ENCODE data around the gene NPS. TPM values are rescaled to one million over a fixed set of nuclear protein-coding genes. Genes with fewer than 3 reads are reported as not detected.

Gene NPS
- total RNA-seq, 8 experiments from 2014 or later: not detected

GRCh38 chr10:127534074-127534473 is 15.0 kb upstream of the NPS start:
- no peaks in the 10 kb centered on the region for H3K4me1 ChIP-seq (replicated peaks in 1 of 2)
- no peak for ATAC-seq (replicated peaks in 6 of 8)
- no peak overlapping the region for H3K4me3 ChIP-seq
- in situ Hi-C loops (cut with MboI; ENCODE audit: low pct_unique_long_range_greater_than_20kb in 2 of 9, low sequenced_read_pairs in 9 of 9, unreplicated experiment in 9 of 9): no loop called here
- no peak overlapping the region for H3K27ac ChIP-seq
- 24 to 94% (median 83%) methylated on average over 1 to 5 of the region's 6 CpGs; no CpG with 5 or more reads in 2 of the 10 experiments for WGBS, 10 experiments

DNA sequence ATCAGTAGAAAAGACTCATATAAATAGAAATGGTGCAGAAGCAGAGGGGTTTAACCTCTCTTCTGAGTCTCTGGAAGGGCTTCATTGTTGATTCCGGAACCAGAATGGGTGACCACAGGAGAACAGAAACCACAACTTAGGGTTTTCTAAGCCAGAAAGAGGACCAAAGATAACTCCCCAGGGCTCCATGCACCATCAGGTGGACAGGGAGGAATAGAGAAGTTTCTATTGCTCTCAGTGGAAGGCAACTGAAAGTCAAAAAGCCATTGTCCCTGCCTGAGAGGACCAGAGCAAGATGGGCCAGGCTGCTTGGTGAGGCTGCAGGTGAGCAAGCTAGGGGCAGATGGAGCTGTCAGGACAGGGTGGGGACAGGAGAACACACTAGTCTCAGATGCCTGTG is 14.6 kb upstream of the NPS start:
- in situ Hi-C loops (cut with MboI; ENCODE audit: low pct_unique_long_range_greater_than_20kb in 2 of 9, low sequenced_read_pairs in 9 of 9, unreplicated experiment in 9 of 9): no loop called here
- 50 to 100% methylated on average over 1 of the region's 1 CpG; no CpG with 5 or more reads in 8 of the 10 experiments for WGBS, 10 experiments
- no peaks in the 10 kb centered on the region for H3K4me1 ChIP-seq (replicated peaks in 1 of 2)
- ATAC-seq (replicated peaks in 6 of 8): no peak
- H3K27ac ChIP-seq: no peak overlapping the region
- H3K4me3 ChIP-seq: no peak overlapping the region

DNA sequence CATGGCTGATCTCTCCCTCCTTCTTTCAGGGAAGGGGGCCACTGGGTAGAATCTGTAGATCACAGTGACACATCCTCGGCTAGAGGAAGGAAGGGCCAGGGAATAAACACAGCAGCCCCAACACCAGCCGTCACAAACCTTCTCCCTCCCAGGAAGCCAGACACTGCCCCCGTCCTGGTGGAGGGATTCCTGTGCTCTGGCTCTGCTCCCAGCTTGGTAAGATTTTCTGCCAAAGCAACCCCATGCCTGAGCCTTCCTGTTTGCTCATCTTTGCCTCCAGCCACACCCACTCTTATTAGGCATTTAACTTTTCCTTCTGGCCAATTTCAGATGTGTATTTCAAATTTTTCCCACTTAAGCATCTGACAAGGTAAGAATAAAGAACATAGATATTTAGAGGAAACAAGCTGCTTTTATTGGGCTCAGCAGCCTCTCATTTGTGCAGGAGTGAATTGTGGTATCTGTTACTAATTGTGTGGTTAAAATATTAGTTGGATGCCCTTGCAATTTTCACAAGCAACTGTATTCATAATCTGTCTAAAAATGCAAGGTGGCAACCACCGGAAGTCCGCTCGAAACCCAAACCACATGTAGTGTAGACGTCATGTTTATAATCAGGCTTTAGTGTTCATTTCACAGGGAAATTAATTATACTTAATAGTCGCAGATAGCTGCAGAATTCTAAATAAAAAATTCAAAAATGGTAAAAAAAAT is 13.2 kb upstream of the NPS start:
- in situ Hi-C loops (cut with MboI; ENCODE audit: low pct_unique_long_range_greater_than_20kb in 2 of 9, low sequenced_read_pairs in 9 of 9, unreplicated experiment in 9 of 9): no loop called here
- ATAC-seq (replicated peaks in 6 of 8): no peak
- no peak overlapping the region for H3K27ac ChIP-seq
- H3K4me1 ChIP-seq (replicated peaks in 1 of 2): no peaks in the 10 kb centered on the region
- WGBS, 10 experiments: 14 to 94% (median 76%) methylated on average over 2 to 8 of the region's 8 CpGs
- H3K4me3 ChIP-seq: no peak overlapping the region

DNA sequence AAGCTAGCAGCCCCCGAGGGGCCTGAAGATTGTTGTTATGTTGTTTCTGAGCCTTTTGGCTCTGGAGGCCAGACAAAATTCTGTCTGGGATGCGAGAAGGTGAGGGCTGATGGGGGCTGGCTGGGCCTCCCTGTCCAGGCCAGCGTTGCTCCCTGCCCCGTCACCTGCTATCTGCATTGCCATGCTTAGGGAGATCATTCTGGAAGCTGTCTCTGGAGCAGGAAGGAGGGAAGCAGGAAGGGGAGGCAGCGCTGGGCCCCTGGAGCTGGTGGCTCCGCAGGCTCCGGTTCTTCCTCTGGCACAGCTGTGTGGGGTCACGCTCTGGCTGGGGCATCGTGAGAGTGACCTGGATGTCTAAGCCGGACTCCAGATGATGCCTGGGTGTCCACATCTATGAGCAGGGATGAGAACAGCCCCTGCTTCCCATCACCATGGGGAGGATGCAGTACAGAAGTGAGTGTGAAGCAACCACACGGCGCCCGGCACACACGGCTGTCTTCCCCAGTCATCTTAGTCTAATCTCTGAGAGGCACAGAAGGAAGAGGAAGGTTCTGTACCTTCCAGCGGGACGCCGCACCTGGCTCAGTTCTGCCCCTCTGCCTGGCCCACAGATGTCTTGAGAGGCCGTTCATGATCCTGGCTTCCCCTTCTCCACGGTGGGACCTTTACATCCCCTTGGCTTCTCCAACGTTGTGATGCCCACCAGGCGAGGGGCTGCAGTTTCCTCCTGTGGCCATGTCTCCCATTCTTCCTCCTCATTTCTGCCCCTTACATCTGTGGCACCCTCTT is 11.9 kb upstream of the NPS start:
- WGBS, 10 experiments: 44 to 100% (median 77%) methylated on average over 2 to 5 of the region's 21 CpGs; no CpG with 5 or more reads in 1 of the 10 experiments
- in situ Hi-C loops (cut with MboI; ENCODE audit: low pct_unique_long_range_greater_than_20kb in 2 of 9, low sequenced_read_pairs in 9 of 9, unreplicated experiment in 9 of 9): no loop called here
- Histone ChIP-seq H3K4me1 (replicated peaks in 1 of 2) (no peaks in the 10 kb centered on the region), H3K27ac (no peak overlapping the region), H3K4me3 (no peak overlapping the region)
- no peak for ATAC-seq (replicated peaks in 6 of 8)

DNA sequence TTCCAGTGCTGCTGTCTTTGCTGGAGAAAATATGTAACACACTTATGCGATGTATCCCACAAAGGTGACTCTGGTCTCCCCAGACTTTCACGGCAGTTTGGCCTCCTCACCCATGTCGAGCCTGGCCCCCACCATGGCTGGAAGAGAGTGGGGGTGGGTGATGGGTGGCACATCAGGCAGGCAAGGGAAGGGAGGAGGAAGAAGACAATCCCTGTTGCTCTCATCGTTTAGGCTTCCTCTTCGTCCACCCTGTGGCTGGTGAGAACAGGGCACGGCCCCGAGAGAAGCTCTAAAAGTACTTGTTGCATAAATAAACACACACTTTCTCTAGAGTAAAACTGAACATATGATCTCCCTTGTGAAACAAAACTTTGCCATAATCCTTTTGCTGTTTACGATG is 11.2 kb upstream of the NPS start:
- ATAC-seq (replicated peaks in 6 of 8): no peak
- Histone ChIP-seq H3K4me3 (no peak overlapping the region), H3K27ac (no peak overlapping the region), H3K4me1 (replicated peaks in 1 of 2) (no peaks in the 10 kb centered on the region)
- in situ Hi-C loops (cut with MboI; ENCODE audit: low pct_unique_long_range_greater_than_20kb in 2 of 9, low sequenced_read_pairs in 9 of 9, unreplicated experiment in 9 of 9): no loop called here
- WGBS, 10 experiments: 0 to 100% (median 83%) methylated on average over 1 to 8 of the region's 8 CpGs

GRCh38 chr10:127548022-127548421 is 1.1 kb upstream of the NPS start:
- in situ Hi-C loops (cut with MboI; ENCODE audit: low pct_unique_long_range_greater_than_20kb in 2 of 9, low sequenced_read_pairs in 9 of 9, unreplicated experiment in 9 of 9): no loop called here
- peak in 3 of 8 experiments; percentile 47 to 86 (median 77) for ATAC-seq (replicated peaks in 6 of 8)

DNA sequence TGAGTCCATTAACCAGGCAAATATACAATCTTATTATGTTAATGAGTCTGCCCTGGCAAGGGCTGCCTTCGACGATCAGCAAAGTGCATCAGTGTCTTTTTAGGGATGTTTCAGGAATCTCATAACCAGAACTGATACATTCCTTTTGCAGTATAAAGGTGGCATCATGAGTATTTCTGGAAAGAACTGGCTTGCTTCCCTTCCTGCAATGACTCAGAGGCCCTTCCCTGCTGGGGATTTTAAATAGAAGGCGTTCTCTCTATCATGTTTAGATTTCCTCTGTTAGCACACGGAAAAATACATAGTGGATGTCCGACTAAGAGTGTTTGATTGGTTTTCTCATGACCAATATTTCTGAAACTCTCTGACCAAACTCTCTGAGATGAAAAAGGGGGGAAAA is 1.8 kb downstream of the NPS start:
- H3K4me3 ChIP-seq: no peak overlapping the region
- peak in 7 of 8 experiments; percentile 83 to 94 (median 88) for ATAC-seq (replicated peaks in 6 of 8)
- H3K27ac ChIP-seq: peak overlapping the region in 1 of 2 donors; percentile 22
- H3K4me1 ChIP-seq (replicated peaks in 1 of 2): peaks cover 13 to 15% of the 10 kb centered on the region in 2 donors
- in situ Hi-C loops (cut with MboI; ENCODE audit: low pct_unique_long_range_greater_than_20kb in 2 of 9, low sequenced_read_pairs in 9 of 9, unreplicated experiment in 9 of 9): no loop called here
- 0 to 80% (median 38%) methylated on average over 1 to 5 of the region's 5 CpGs for WGBS, 10 experiments

More at GRCh38 chr10:127548022-127548421, 1.1 kb upstream of the NPS start:
- H3K27ac ChIP-seq: no peak overlapping the region
- no peak overlapping the region for H3K4me3 ChIP-seq
- 0 to 100% (median 34%) methylated on average over 1 to 2 of the region's 3 CpGs; no CpG with 5 or more reads in 2 of the 10 experiments for WGBS, 10 experiments
- H3K4me1 ChIP-seq (replicated peaks in 1 of 2): peaks cover 9 to 11% of the 10 kb centered on the region in 2 donors

- no peak overlapping the region for H3K27ac ChIP-seq
- WGBS, 10 experiments: 18 to 100% (median 67%) methylated on average over 1 to 4 of the region's 4 CpGs; no CpG with 5 or more reads in 1 of the 10 experiments
- H3K4me1 ChIP-seq (replicated peaks in 1 of 2): peaks cover 13 to 15% of the 10 kb centered on the region in 2 donors
- in situ Hi-C loops (cut with MboI; ENCODE audit: low pct_unique_long_range_greater_than_20kb in 2 of 9, low sequenced_read_pairs in 9 of 9, unreplicated experiment in 9 of 9): no loop called here
- no peak overlapping the region for H3K4me3 ChIP-seq
- ATAC-seq (replicated peaks in 6 of 8): no peak
Observed at GRCh38 chr10:127552446-127552845, 3.3 kb downstream of the NPS start.

DNA sequence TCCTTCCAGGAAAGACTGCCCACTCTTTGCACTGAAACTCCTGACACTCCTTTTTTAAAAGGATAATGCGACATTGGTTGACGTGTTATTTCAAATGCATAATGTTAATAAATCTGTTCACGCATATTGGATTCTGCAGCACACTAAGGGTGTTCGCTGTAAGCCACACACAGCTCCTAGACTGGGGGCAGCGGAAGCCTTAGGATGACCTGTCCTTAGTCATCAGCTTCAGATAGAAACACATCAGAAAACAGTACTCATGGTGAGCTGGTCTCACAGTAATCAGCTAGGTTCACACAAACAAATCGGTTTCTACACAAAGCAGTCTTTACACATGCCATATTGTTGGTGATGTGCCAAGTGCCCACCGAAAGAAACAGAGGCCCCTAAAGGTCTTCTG is 4.3 kb downstream of the NPS start:
- peaks cover 13 to 15% of the 10 kb centered on the region in 2 donors for H3K4me1 ChIP-seq (replicated peaks in 1 of 2)
- in situ Hi-C loops (cut with MboI; ENCODE audit: low pct_unique_long_range_greater_than_20kb in 2 of 9, low sequenced_read_pairs in 9 of 9, unreplicated experiment in 9 of 9): no loop called here
- H3K4me3 ChIP-seq: no peak overlapping the region
- 27 to 85% (median 63%) methylated on average over 1 to 7 of the region's 7 CpGs; no CpG with 5 or more reads in 2 of the 10 experiments for WGBS, 10 experiments
- ATAC-seq (replicated peaks in 6 of 8): peak in 6 of 8 experiments; percentile 48 to 73 (median 62)
- H3K27ac ChIP-seq: no peak overlapping the region

DNA sequence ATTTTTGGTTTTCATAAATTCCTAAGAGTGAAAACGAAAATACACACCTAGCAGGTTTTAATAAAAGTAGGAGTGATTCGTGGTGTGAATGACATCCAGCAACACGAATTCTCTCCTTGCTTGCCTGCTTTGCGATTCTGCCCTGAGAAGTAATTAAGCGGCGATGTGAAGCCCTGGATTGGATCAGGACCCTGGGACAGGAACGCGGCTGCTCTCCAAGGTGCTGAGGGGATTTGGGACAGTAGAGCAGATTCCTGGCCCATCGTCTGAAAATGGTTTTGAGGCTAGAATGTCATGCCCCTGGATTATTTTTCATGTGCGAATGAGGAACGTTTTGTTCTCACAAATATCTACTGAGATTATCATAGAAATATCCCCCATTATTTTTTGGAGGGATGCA is 7.8 kb downstream of the NPS start:
- WGBS, 10 experiments: 11 to 40% (median 17%) methylated on average over 1 to 11 of the region's 11 CpGs; no CpG with 5 or more reads in 3 of the 10 experiments
- H3K4me1 ChIP-seq (replicated peaks in 1 of 2): peaks cover 2 to 5% of the 10 kb centered on the region in 2 donors
- H3K4me3 ChIP-seq: no peak overlapping the region
- ATAC-seq (replicated peaks in 6 of 8): peak in 4 of 8 experiments; percentile 26 to 69 (median 44)
- H3K27ac ChIP-seq: no peak overlapping the region
- in situ Hi-C loops (cut with MboI; ENCODE audit: low pct_unique_long_range_greater_than_20kb in 2 of 9, low sequenced_read_pairs in 9 of 9, unreplicated experiment in 9 of 9): no loop called here

- 26 to 94% (median 72%) methylated on average over 2 to 6 of the region's 8 CpGs; no CpG with 5 or more reads in 2 of the 10 experiments for WGBS, 10 experiments
- in situ Hi-C loops (cut with MboI; ENCODE audit: low pct_unique_long_range_greater_than_20kb in 2 of 9, low sequenced_read_pairs in 9 of 9, unreplicated experiment in 9 of 9): no loop called here
- no peak for ATAC-seq (replicated peaks in 6 of 8)
- Histone ChIP-seq H3K4me3 (no peak overlapping the region), H3K27ac (no peak overlapping the region), H3K4me1 (replicated peaks in 1 of 2) (no peaks in the 10 kb centered on the region)
Observed at GRCh38 chr10:127561647-127562046, 12.5 kb downstream of the NPS start.

DNA sequence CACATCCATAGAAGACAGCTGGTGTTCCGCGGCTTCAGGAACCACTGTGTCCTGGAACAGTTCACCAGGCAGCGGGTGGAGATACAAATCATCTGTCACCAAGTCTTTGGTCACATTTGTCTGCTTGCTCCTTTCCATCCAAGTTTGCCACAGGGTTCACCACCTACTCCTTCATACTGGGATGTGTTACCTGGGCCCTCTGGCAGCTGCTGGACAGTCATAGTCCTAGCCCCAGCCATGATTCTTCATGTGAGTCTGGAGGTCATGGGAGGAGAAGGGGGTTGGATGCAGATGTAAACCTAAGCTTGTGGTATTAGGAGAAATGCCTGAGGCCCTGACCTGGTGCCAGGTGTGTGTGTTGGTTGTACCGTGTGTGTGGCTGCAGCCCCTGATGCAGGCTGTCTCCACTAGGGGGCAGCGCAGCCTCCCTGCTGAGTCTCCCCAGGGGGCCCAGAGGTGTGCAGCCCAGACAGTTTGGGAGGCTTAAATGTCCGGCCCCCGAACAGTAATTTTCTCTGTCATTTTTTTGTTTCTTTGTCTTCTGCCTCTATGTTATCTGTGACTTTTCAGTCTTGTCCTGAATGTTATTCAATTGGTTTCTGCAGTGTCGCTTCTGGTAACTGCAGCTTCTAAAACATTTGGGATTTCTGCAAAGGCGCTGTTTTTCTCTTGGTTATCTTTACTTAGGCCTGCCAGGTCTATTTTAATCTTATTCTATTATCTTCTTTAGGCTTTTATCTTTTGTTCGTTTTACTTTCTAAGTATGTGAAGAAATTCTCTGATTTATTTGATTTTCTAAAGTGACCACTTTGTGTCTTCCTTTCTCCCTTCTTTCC is 14.8 kb downstream of the NPS start:
- H3K4me1 ChIP-seq (replicated peaks in 1 of 2): no peaks in the 10 kb centered on the region
- in situ Hi-C loops (cut with MboI; ENCODE audit: low pct_unique_long_range_greater_than_20kb in 2 of 9, low sequenced_read_pairs in 9 of 9, unreplicated experiment in 9 of 9): no loop called here
- ATAC-seq (replicated peaks in 6 of 8): peak in 3 of 8 experiments; percentile 61 to 77 (median 66)
- WGBS, 10 experiments: 24 to 94% (median 86%) methylated on average over 2 to 9 of the region's 10 CpGs
- H3K27ac ChIP-seq: no peak overlapping the region
- no peak overlapping the region for H3K4me3 ChIP-seq

DNA sequence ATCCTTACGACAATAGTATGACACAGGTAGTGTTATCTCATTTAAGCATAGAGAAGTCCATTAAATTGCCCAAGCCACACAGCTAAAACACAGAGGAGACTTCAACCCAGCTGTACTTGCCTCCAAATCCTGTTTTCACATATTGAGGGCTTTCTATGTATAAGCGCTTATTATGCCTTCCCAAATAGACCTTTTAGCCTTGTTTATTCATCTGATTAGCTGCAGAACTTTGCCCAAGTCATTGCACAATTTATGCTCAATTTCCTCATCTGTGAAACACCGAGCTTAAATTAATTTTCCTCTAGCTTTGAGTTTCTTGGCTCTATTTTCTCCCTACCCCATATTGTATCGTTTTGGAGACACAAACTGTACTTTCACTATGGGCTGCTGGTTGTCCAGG is 15.5 kb downstream of the NPS start:
- no peak for ATAC-seq (replicated peaks in 6 of 8)
- no peak overlapping the region for H3K4me3 ChIP-seq
- no peak overlapping the region for H3K27ac ChIP-seq
- H3K4me1 ChIP-seq (replicated peaks in 1 of 2): no peaks in the 10 kb centered on the region
- WGBS, 10 experiments: 29 to 100% (median 89%) methylated on average over 2 to 4 of the region's 4 CpGs
- in situ Hi-C loops (cut with MboI; ENCODE audit: low pct_unique_long_range_greater_than_20kb in 2 of 9, low sequenced_read_pairs in 9 of 9, unreplicated experiment in 9 of 9): no loop called here
